Measurements from ENCODE around the gene TIGD4.

Gene TIGD4

DNA sequence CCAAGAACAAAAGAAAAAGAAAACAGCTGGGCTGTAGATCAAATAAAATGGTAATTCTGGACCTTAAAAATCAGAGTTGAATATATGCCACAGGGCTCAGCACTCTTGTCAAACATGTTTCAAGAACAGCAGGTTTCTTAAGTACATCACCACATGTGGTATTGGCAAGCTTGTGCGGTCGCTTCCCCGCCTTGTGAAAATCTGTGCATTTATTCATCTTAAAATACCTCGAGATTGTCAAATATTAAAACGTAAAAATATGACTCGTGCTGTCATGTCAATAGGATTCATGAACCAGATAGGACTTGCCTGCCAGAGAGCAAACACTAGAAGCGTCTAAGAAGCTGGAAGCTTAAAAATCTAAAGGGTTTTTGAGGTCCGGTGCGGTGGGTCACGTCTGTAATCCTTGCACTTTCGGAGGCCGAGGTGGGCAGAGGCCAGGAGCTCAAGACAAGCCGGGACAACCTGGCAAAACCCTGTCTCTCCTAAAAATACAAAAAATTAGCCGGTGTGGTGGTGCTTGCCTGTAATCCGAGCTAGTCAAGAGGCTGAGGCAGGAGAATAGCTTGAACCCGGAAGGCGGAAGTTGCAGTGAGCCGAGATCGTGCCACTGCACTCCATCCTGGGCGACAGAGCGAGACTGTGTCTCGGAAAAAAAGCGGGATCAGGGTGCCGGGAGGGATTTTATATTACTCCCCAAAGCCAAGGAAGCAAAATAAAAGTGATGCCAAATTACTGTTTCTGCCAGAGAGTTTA is 59.6 kb downstream of the TIGD4 start:
- no peak for DNase-seq

Data from retina (tissue), 1 donor.